Activated CD8-positive, alpha-beta T cell treated with anti-CD3 and anti-CD28 coated beads, Interleukin-2, amount 10 ng/mL, durations not matched to agents 7 days and 5 days (primary cell): ENCODE data around the gene KRTAP10-1. TPM values are rescaled to one million over a fixed set of nuclear protein-coding genes. Genes with fewer than 3 reads are reported as not detected.

Experiments
- ATAC-seq: fragments of 150-1000 bp; cut with Tn5 transposase; one replicate; pipeline ENCODE4 v1.10.0; 2021; ENCODE audit warnings: moderate library complexity
- CTCF ChIA-PET: fragments of 350-600 bp; sonication (Branson Sonifier 250); formaldehyde crosslinking; loops from one replicate; lab custom pipeline; 2021; ENCODE audit warnings: antibody characterized with exemption; lab: Charles Lee
- POLR2A ChIA-PET: fragments of 350-600 bp; sonication (Branson Sonifier 250); formaldehyde crosslinking; loops from one replicate; lab custom pipeline; 2021; ENCODE audit warnings: antibody characterized with exemption; lab: Charles Lee
- DNase-seq: peaks from one replicate; pipeline ENCODE4 v3.0.0-alpha.2; 2020
- H3K27ac Mint-ChIP-seq: one replicate; pipeline ENCODE4 v1.8.0; 2021; ENCODE audit warnings: mild to moderate bottlenecking, mixed read lengths
- H3K27me3 Mint-ChIP-seq: one replicate; pipeline ENCODE4 v1.8.0; 2021; ENCODE audit warnings: low read depth, mixed read lengths
- H3K36me3 Mint-ChIP-seq: one replicate; pipeline ENCODE4 v1.8.0; 2021; ENCODE audit warnings: low read depth, mixed read lengths
- H3K4me1 Mint-ChIP-seq: one replicate; pipeline ENCODE4 v1.8.0; 2021; ENCODE audit warnings: low read depth, mixed read lengths
- H3K4me3 Mint-ChIP-seq: one replicate; pipeline ENCODE4 v1.8.0; 2021; ENCODE audit warnings: mild to moderate bottlenecking, mixed read lengths
- H3K9me3 Mint-ChIP-seq: one replicate; pipeline ENCODE4 v1.8.0; 2022; ENCODE audit warnings: mixed read lengths; ENCODE audit not compliant: insufficient read depth
- total RNA-seq, 2 experiments: library from RNA; stranded (reverse); gene quantifications; one replicate each; pipeline ENCODE4 v1.2.3, GENCODE V29; 2021

KRTAP10-1 gene
- total RNA-seq, 2 experiments from 2014 or later: not detected

DNA sequence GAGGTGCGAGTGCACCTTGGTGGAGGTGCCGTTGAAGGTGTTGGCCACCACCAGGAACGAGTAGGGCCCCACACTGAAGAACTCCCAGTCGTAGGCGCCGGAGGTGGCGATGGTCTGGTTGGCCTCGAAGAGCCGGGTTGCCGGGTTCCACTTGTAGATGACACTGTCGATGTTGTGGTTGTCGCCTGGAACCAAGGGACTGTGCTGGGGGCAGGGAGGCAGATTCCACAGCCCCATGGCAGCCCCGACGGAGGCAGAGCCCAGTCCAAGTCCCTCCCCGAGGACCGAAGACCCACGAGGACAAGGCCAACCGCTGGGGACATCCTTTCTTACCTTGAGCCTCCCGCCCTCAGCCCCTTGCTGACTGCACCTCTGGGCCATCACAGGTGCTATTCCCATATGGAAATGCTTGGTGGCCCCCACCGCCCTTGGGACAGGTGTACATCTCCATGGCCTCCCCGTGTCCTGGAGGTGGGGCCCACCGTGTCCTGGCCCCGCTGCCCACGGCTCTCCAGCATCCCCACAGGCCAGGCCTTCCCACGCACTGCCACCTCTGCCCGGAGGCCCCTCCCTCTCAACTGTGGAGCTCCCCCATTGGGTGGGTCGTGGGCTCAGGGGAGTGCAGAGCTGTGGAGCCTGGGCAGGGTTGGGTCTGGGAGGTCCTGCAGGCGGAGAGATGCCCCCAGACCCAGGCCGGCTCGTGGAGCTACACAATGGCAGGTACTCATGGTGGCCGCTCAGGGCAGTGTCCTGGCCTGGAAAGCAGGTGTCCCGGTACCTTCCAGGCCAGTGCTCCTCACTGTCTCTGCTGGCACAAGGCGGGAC is 17.9 kb downstream of the KRTAP10-1 start:
- no peak overlapping the region for H3K27ac Mint-ChIP-seq
- H3K4me3 Mint-ChIP-seq: no peak overlapping the region
- ChIA-PET POLR2A (no interaction called here), CTCF (no interaction called here)
- H3K9me3 Mint-ChIP-seq: no peaks in the 10 kb centered on the region
- H3K27me3 Mint-ChIP-seq: no peaks in the 10 kb centered on the region
- ATAC-seq (no peak), DNase-seq (no peak)
- H3K4me1 Mint-ChIP-seq: no peaks in the 10 kb centered on the region
- H3K36me3 Mint-ChIP-seq: no peaks in the 10 kb centered on the region

- no peaks in the 10 kb centered on the region for H3K9me3 Mint-ChIP-seq
- H3K27ac Mint-ChIP-seq: no peak overlapping the region
- no peaks in the 10 kb centered on the region for H3K36me3 Mint-ChIP-seq
- ATAC-seq: no peak
- no peak for DNase-seq
- CTCF ChIA-PET: no interaction called here
- POLR2A ChIA-PET: no interaction called here
- no peak overlapping the region for H3K4me3 Mint-ChIP-seq
- no peaks in the 10 kb centered on the region for H3K27me3 Mint-ChIP-seq
- no peaks in the 10 kb centered on the region for H3K4me1 Mint-ChIP-seq
These were observed 18.6 kb downstream of the KRTAP10-1 start for GRCh38 chr21:44521301-44521927.

- no peak for DNase-seq
- Mint-ChIP-seq H3K4me1 (no peaks in the 10 kb centered on the region), H3K27ac (no peak overlapping the region), H3K9me3 (no peaks in the 10 kb centered on the region), H3K27me3 (no peaks in the 10 kb centered on the region), H3K36me3 (no peaks in the 10 kb centered on the region), H3K4me3 (no peak overlapping the region)
- POLR2A ChIA-PET: no interaction called here
- ATAC-seq: no peak
- CTCF ChIA-PET: no interaction called here
These were observed 19.4 kb downstream of the KRTAP10-1 start for GRCh38 chr21:44520326-44521300.

DNA sequence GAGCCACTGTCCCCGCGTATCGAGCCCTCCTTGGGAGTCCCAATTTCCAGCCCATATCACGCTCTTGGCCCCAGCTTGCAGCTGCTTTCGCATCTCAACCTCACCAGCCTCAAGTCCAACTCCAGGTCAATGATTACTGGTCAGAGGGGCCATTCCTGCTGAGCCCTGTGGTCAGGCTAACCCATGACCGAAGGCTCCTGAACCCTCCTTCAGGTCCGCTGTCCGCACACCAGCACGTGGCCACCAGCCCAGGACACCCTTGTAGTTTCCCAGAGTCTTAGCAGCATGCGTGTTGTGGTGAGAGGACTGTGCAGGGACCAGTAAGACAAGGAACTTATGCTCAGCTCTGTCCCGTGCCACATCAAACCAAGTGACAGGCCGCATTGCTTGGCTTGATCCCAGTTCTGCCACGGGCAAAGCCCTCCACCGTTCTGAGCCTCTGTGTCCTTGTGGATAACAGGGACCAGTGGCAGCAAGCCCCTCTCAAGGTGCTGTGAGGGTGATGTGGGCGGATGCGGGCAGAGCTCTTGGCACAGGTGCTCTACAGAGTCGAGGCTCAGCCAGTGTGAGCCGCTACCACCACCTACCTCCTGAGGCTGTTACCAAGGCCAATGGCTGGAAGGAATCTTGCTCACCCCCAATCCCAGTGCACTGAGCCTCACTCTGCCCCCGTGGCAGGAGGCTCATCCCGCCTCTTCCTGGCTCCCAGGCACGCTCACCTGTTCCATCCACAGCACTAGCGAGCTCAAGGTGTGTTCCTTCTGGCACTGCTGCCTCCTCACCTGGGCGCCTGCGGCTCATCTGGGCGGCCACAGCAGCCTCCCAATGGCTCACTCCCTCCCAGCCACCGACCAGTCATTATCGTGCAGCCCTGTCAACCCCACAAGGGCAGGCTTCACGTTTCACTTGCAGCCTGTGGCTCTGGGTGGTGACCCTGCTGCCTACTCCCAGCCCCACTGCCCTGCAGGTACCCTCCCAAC is 20.4 kb downstream of the KRTAP10-1 start:
- Mint-ChIP-seq H3K36me3 (no peaks in the 10 kb centered on the region), H3K27ac (no peak overlapping the region), H3K4me3 (no peak overlapping the region), H3K4me1 (no peaks in the 10 kb centered on the region), H3K9me3 (no peaks in the 10 kb centered on the region), H3K27me3 (no peaks in the 10 kb centered on the region)
- ChIA-PET POLR2A (no interaction called here), CTCF (interaction anchor here (1.3 kb wide), 1 partner anchor 9 kb away, joined by 5 read pairs; no protein-coding TSS in a partner anchor)
- ATAC-seq (no peak), DNase-seq (no peak)

DNA sequence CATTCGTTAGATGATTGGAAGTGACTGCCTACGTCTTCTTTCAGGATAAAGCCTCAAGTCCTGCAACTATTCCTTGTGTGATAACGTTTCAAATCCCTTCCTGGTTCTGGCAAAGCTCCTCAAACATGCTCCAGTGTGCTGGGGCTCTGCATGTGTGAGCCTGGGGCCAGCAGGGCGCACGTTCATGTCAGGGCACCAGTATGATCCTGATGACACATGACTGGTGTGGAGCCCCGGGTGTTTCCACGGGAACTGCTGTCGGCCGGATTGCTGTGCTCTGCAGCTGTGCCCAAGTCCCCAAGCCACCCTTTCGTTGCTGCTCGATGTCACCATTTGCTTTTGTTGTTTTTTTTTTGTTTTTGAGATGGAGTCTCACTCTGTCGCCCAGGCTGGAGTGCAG is 21.3 kb downstream of the KRTAP10-1 start:
- no peak for DNase-seq
- no peaks in the 10 kb centered on the region for H3K36me3 Mint-ChIP-seq
- no peak overlapping the region for H3K4me3 Mint-ChIP-seq
- H3K27ac Mint-ChIP-seq: no peak overlapping the region
- H3K9me3 Mint-ChIP-seq: no peaks in the 10 kb centered on the region
- POLR2A ChIA-PET: no interaction called here
- H3K4me1 Mint-ChIP-seq: no peaks in the 10 kb centered on the region
- H3K27me3 Mint-ChIP-seq: no peaks in the 10 kb centered on the region
- CTCF ChIA-PET: interaction anchor here (1.3 to 1.6 kb wide), 2 partner anchors 8 to 275 kb away, joined by 5 to 9 read pairs; no protein-coding TSS in a partner anchor
- ATAC-seq: no peak

GRCh38 chr21:44517175-44517899 is 22.7 kb downstream of the KRTAP10-1 start:
- Mint-ChIP-seq H3K36me3 (no peaks in the 10 kb centered on the region), H3K27ac (no peak overlapping the region), H3K27me3 (no peaks in the 10 kb centered on the region), H3K4me1 (no peaks in the 10 kb centered on the region), H3K4me3 (no peak overlapping the region), H3K9me3 (no peaks in the 10 kb centered on the region)
- ChIA-PET POLR2A (no interaction called here), CTCF (interaction anchor here (1.6 kb wide), 1 partner anchor 276 kb away, joined by 9 read pairs; no protein-coding TSS in a partner anchor)
- DNase-seq (peak; percentile 37), ATAC-seq (peak; percentile 56)

DNA sequence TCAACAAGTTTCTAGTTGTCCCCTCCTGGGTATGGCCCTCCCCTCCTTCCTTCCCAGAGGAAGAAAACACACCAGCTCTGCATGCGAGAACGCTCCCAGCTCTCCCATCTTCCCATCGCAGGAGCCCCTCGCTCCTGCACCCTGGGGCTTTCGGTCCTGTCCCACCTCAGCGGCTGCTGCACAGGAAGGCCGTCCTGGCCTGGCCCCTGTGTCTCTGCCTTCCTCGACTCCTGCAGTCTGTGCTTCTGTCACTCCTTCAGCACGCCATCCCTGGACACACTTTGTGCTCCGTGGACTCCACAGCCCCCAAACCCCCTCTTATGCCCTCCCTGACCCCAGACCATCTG is 23.2 kb downstream of the KRTAP10-1 start:
- ChIA-PET CTCF (no interaction called here), POLR2A (no interaction called here)
- Mint-ChIP-seq H3K27ac (no peak overlapping the region), H3K27me3 (no peaks in the 10 kb centered on the region), H3K9me3 (no peaks in the 10 kb centered on the region), H3K4me3 (no peak overlapping the region), H3K4me1 (no peaks in the 10 kb centered on the region), H3K36me3 (no peaks in the 10 kb centered on the region)
- DNase-seq (no peak), ATAC-seq (no peak)

GRCh38 chr21:44516342-44516741 is 23.7 kb downstream of the KRTAP10-1 start:
- DNase-seq (no peak), ATAC-seq (no peak)
- ChIA-PET CTCF (interaction anchor here (4.0 kb wide), 1 partner anchor 277 kb away, joined by 15 read pairs; no protein-coding TSS in a partner anchor), POLR2A (no interaction called here)
- no peaks in the 10 kb centered on the region for H3K27me3 Mint-ChIP-seq
- H3K36me3 Mint-ChIP-seq: no peaks in the 10 kb centered on the region
- no peaks in the 10 kb centered on the region for H3K4me1 Mint-ChIP-seq
- H3K4me3 Mint-ChIP-seq: no peak overlapping the region
- H3K9me3 Mint-ChIP-seq: no peaks in the 10 kb centered on the region
- H3K27ac Mint-ChIP-seq: no peak overlapping the region

- no peak overlapping the region for H3K27ac Mint-ChIP-seq
- ChIA-PET POLR2A (interaction anchor here (0.6 kb wide), 1 partner anchor 20 kb away, joined by 3 read pairs; no protein-coding TSS in a partner anchor), CTCF (interaction anchor here (2.5 to 4.0 kb wide), 2 partner anchors 227 to 278 kb away, joined by 10 to 15 read pairs; no protein-coding TSS in a partner anchor)
- DNase-seq (no peak), ATAC-seq (no peak)
- H3K9me3 Mint-ChIP-seq: no peaks in the 10 kb centered on the region
- no peak overlapping the region for H3K4me3 Mint-ChIP-seq
- no peaks in the 10 kb centered on the region for H3K36me3 Mint-ChIP-seq
- H3K27me3 Mint-ChIP-seq: no peaks in the 10 kb centered on the region
- H3K4me1 Mint-ChIP-seq: no peaks in the 10 kb centered on the region
These were observed 24.4 kb downstream of the KRTAP10-1 start for GRCh38 chr21:44515359-44516165.
